Measurements from ENCODE around the gene NPEPL1. TPM values are rescaled to one million over a fixed set of nuclear protein-coding genes. Genes with fewer than 3 reads are reported as not detected.

Gene NPEPL1
- total and polyA plus RNA-seq, 2 donors (not counting 3 experiments of a cell fraction or from before 2014, with no cell fraction given): 22.5 to 40.8 TPM

DNA sequence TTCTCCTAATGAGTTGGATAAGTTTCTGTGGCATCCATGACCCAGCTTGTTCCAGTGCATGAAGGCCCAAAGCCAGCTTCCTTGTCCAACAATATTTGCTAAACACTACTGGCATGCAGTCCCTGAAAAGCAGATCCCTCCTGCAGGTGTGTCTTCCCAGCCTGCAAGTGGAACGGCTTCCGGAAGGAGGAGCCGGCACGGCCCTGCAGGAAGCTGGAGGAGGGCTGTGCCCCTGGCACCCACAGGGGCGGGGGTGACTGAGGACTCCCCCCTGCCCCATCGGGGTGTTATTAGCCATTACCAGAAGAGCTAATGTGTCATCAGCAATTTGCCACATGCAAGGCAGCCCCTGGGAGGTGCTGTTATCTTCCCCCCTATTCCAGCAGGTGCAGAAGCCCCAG is 27.4 kb downstream of the NPEPL1 start:
- H3K36me3 ChIP-seq (ENCODE audit: control insufficient read depth in 2 of 2, extremely low read depth in 1 of 2, insufficient read depth in 2 of 2, low read length in 2 of 2): no peaks in the 10 kb centered on the region
- no peak overlapping the region for H2AFZ ChIP-seq (ENCODE audit: low read depth, low read length)
- H4K20me1 ChIP-seq (replicated peaks; ENCODE audit: control insufficient read depth, extremely low read depth, insufficient read depth, low read length): no peaks in the 10 kb centered on the region
- no peaks in the 10 kb centered on the region for H3K9me3 ChIP-seq (replicated peaks; ENCODE audit: control insufficient read depth, insufficient read depth, low read length)
- no peak overlapping the region for H3K4me3 ChIP-seq (replicated peaks in 1 of 3; ENCODE audit: insufficient read depth in 1 of 3, low read depth in 1 of 3, low read length in 3 of 3)
- no TSS peak for BruUV-seq (replicated peaks)
- intact Hi-C loops (cut with micrococcal nuclease) (loop anchor here (10.0 kb wide), 2 partner anchors 365 to 505 kb away; no protein-coding TSS in a partner anchor), dilution Hi-C loops (cut with MboI; ENCODE audit: extremely low pct_ligation_motif_present, low sequenced_read_pairs) (no loop called here)
- DNase-seq (ENCODE audit: low read depth, low spot score) (no peak), FAIRE-seq (no peak)
- ChIA-PET POLR2A (no interaction called here), CTCF (interaction anchor here (0.8 kb wide), 1 partner anchor 239 kb away, joined by 3 read pairs; no protein-coding TSS in a partner anchor)
- H3K4me2 ChIP-seq (ENCODE audit: insufficient read depth, low read length): no peak overlapping the region
- H3K27ac ChIP-seq (ENCODE audit: insufficient read depth, low read depth, low read length): no peak overlapping the region
- no peaks in the 10 kb centered on the region for H3K9me1 ChIP-seq (replicated peaks; ENCODE audit: control insufficient read depth, extremely low read depth, insufficient read depth, low read length)
- peaks cover 0 to 6% of the 10 kb centered on the region in 2 experiments for H3K27me3 ChIP-seq (ENCODE audit: control insufficient read depth in 2 of 2, insufficient read depth in 2 of 2, low read length in 2 of 2)
- no peaks in the 10 kb centered on the region for H3K79me2 ChIP-seq (ENCODE audit: control insufficient read depth, insufficient read depth, low read length)
- H3K4me1 ChIP-seq (ENCODE audit: control insufficient read depth, extremely low read depth, insufficient read depth, low read length): no peaks in the 10 kb centered on the region
- no peak for TF ChIP-seq MYC (IDR thresholded peaks at IDR 0.05; ENCODE audit: low read depth, low read length)
- no peak for TF ChIP-seq CTCF (IDR thresholded peaks at IDR 0.05; ENCODE audit: extremely low read depth in 1 of 2, insufficient read depth in 1 of 2, low read depth in 1 of 2, low read length in 2 of 2)
- no peak for TF ChIP-seq POLR2A (IDR thresholded peaks at IDR 0.05; ENCODE audit: low read depth, low read length)
- TF ChIP-seq JUN (IDR thresholded peaks at IDR 0.05; ENCODE audit: borderline replicate concordance, insufficient read depth, insufficient read length, low read depth): no peak
- H3K9ac ChIP-seq (replicated peaks; ENCODE audit: extremely low read depth, insufficient read depth, low read length): no peak overlapping the region

DNA sequence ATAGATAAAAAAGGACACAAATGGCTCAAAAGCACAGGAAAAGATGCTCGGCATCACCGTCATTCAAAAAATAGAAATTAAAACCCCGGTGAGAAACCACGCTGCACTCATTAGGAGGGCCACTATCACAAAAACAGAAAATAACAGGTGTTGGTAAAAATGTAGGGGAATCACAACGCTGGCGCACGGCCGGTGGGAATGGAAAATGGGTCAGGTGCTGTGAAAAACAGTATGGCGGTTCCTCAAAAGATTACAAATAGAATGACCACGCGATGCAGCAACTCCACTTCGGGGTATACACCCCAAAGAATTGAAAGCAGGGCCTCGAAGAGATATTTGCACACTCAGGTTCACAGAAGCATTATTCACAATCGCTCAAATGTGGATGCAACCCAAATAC is 28.3 kb downstream of the NPEPL1 start:
- BruUV-seq (replicated peaks): no TSS peak
- ChIA-PET POLR2A (no interaction called here), CTCF (no interaction called here)
- H3K9me1 ChIP-seq (replicated peaks; ENCODE audit: control insufficient read depth, extremely low read depth, insufficient read depth, low read length): no peaks in the 10 kb centered on the region
- H3K4me1 ChIP-seq (ENCODE audit: control insufficient read depth, extremely low read depth, insufficient read depth, low read length): no peaks in the 10 kb centered on the region
- H3K36me3 ChIP-seq (ENCODE audit: control insufficient read depth in 2 of 2, extremely low read depth in 1 of 2, insufficient read depth in 2 of 2, low read length in 2 of 2): no peaks in the 10 kb centered on the region
- intact Hi-C loops (cut with micrococcal nuclease): loop anchor here (10.0 kb wide), 2 partner anchors 364 to 504 kb away; no protein-coding TSS in a partner anchor
- H3K27ac ChIP-seq (ENCODE audit: insufficient read depth, low read depth, low read length): no peak overlapping the region
- H3K9ac ChIP-seq (replicated peaks; ENCODE audit: extremely low read depth, insufficient read depth, low read length): no peak overlapping the region
- DNase-seq (ENCODE audit: low read depth, low spot score) (no peak), FAIRE-seq (no peak)
- H3K79me2 ChIP-seq (ENCODE audit: control insufficient read depth, insufficient read depth, low read length): no peaks in the 10 kb centered on the region
- no peak overlapping the region for H2AFZ ChIP-seq (ENCODE audit: low read depth, low read length)
- H3K9me3 ChIP-seq (replicated peaks; ENCODE audit: control insufficient read depth, insufficient read depth, low read length): no peaks in the 10 kb centered on the region
- H4K20me1 ChIP-seq (replicated peaks; ENCODE audit: control insufficient read depth, extremely low read depth, insufficient read depth, low read length): no peaks in the 10 kb centered on the region
- no peak overlapping the region for H3K4me3 ChIP-seq (replicated peaks in 1 of 3; ENCODE audit: insufficient read depth in 1 of 3, low read depth in 1 of 3, low read length in 3 of 3)
- dilution Hi-C loops (cut with MboI; ENCODE audit: extremely low pct_ligation_motif_present, low sequenced_read_pairs): no loop called here
- H3K4me2 ChIP-seq (ENCODE audit: insufficient read depth, low read length): no peak overlapping the region
- H3K27me3 ChIP-seq (ENCODE audit: control insufficient read depth in 2 of 2, insufficient read depth in 2 of 2, low read length in 2 of 2): peaks cover 0 to 6% of the 10 kb centered on the region in 2 experiments
- TF ChIP-seq GATA2 (IDR thresholded peaks at IDR 0.05; ENCODE audit: insufficient read depth, insufficient read length, low read depth, low read length): no peak
- TF ChIP-seq CTCF (IDR thresholded peaks at IDR 0.05; ENCODE audit: extremely low read depth in 1 of 2, insufficient read depth in 1 of 2, low read depth in 1 of 2, low read length in 2 of 2): no peak
- no peak for TF ChIP-seq FOS (IDR thresholded peaks at IDR 0.05; ENCODE audit: borderline replicate concordance, insufficient read depth, low read length)
- no peak for TF ChIP-seq POLR2AphosphoS5 (IDR thresholded peaks at IDR 0.05; ENCODE audit: insufficient read depth, low read depth, low read length)
- no peak for TF ChIP-seq JUN (IDR thresholded peaks at IDR 0.05; ENCODE audit: borderline replicate concordance, insufficient read depth, insufficient read length, low read depth)
- no peak for TF ChIP-seq EZH2 (IDR thresholded peaks at IDR 0.05; ENCODE audit: borderline replicate concordance, low read depth, low read length, severe bottlenecking)
- TF ChIP-seq MYC (IDR thresholded peaks at IDR 0.05; ENCODE audit: low read depth, low read length): no peak
- TF ChIP-seq, protein P1, sequence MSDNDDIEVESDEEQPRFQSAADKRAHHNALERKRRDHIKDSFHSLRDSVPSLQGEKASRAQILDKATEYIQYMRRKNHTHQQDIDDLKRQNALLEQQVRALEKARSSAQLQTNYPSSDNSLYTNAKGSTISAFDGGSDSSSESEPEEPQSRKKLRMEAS (IDR thresholded peaks at IDR 0.05; ENCODE audit: insufficient read depth, insufficient read length): no peak
- no peak for TF ChIP-seq POLR2A (IDR thresholded peaks at IDR 0.05; ENCODE audit: low read depth, low read length)

Data from endothelial cell of umbilical vein (primary cell).